Measurements from ENCODE around the gene TBL1Y. TPM values are rescaled to one million over a fixed set of nuclear protein-coding genes. Genes with fewer than 3 reads are reported as not detected.

TBL1Y gene
- total and polyA plus RNA-seq, 2 experiments from 2014 or later: 2.6 to 5.8 TPM

DNA sequence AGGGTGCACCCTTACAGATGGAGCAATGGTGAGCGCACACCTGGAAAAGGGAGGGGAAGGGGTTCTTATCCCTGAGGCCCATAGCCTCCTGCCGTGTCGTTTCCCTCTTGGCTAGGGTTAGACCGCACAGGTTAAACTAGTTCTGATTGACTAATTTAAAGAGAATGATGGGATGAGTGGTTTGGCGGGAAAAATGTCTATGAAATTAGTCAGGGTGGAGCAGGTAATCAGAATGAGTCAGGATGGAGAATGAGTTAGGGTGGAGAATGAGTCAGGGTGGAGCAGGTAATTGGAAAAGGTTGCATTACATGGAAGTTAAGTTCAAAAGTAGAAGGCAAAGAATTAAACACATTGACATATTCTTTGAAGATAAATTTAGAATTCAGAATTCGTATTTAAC, 196.7 kb downstream of the TBL1Y start:
- Histone ChIP-seq H3K36me3 (ENCODE audit: insufficient read depth) (no peaks in the 10 kb centered on the region), H2AFZ (no peak overlapping the region), H3K9me2 (ENCODE audit: insufficient read depth) (no peaks in the 10 kb centered on the region), H3K27ac (ENCODE audit: low read depth) (no peak overlapping the region), H4K20me1 (replicated peaks; ENCODE audit: insufficient read depth) (no peaks in the 10 kb centered on the region), H3K4me2 (no peak overlapping the region), H3K79me2 (replicated peaks; ENCODE audit: insufficient read depth) (no peaks in the 10 kb centered on the region), H3K4me3 (no peak overlapping the region), H3K4me1 (ENCODE audit: insufficient read depth) (no peaks in the 10 kb centered on the region), H3F3A (replicated peaks; ENCODE audit: low read depth) (no peaks in the 10 kb centered on the region), H3K27me3 (ENCODE audit: insufficient read depth) (no peaks in the 10 kb centered on the region)
- ATAC-seq: no peak
- Mint-ChIP-seq H3K9me3 (no peaks in the 10 kb centered on the region), H3K27ac (no peak overlapping the region), H3K27me3 (ENCODE audit: insufficient read depth, low read depth, poor library complexity) (peaks cover 3% of the 10 kb centered on the region), H3K4me1 (peaks cover 14% of the 10 kb centered on the region; the same call in 2 of the 3 replicates), H3K4me3 (no peak overlapping the region), H3K36me3 (ENCODE audit: low read depth) (no peaks in the 10 kb centered on the region; the same call in 2 of the 3 replicates)
- DNase-seq (ENCODE audit: low spot score): no peak
- TF ChIP-seq, protein P1, sequence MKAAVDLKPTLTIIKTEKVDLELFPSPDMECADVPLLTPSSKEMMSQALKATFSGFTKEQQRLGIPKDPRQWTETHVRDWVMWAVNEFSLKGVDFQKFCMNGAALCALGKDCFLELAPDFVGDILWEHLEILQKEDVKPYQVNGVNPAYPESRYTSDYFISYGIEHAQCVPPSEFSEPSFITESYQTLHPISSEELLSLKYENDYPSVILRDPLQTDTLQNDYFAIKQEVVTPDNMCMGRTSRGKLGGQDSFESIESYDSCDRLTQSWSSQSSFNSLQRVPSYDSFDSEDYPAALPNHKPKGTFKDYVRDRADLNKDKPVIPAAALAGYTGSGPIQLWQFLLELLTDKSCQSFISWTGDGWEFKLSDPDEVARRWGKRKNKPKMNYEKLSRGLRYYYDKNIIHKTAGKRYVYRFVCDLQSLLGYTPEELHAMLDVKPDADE (IDR thresholded peaks at IDR 0.05): no peak
- TF ChIP-seq EZH2phosphoT487 (IDR thresholded peaks at IDR 0.05; ENCODE audit: unreplicated experiment): no peak
- TF ChIP-seq, protein P2, sequence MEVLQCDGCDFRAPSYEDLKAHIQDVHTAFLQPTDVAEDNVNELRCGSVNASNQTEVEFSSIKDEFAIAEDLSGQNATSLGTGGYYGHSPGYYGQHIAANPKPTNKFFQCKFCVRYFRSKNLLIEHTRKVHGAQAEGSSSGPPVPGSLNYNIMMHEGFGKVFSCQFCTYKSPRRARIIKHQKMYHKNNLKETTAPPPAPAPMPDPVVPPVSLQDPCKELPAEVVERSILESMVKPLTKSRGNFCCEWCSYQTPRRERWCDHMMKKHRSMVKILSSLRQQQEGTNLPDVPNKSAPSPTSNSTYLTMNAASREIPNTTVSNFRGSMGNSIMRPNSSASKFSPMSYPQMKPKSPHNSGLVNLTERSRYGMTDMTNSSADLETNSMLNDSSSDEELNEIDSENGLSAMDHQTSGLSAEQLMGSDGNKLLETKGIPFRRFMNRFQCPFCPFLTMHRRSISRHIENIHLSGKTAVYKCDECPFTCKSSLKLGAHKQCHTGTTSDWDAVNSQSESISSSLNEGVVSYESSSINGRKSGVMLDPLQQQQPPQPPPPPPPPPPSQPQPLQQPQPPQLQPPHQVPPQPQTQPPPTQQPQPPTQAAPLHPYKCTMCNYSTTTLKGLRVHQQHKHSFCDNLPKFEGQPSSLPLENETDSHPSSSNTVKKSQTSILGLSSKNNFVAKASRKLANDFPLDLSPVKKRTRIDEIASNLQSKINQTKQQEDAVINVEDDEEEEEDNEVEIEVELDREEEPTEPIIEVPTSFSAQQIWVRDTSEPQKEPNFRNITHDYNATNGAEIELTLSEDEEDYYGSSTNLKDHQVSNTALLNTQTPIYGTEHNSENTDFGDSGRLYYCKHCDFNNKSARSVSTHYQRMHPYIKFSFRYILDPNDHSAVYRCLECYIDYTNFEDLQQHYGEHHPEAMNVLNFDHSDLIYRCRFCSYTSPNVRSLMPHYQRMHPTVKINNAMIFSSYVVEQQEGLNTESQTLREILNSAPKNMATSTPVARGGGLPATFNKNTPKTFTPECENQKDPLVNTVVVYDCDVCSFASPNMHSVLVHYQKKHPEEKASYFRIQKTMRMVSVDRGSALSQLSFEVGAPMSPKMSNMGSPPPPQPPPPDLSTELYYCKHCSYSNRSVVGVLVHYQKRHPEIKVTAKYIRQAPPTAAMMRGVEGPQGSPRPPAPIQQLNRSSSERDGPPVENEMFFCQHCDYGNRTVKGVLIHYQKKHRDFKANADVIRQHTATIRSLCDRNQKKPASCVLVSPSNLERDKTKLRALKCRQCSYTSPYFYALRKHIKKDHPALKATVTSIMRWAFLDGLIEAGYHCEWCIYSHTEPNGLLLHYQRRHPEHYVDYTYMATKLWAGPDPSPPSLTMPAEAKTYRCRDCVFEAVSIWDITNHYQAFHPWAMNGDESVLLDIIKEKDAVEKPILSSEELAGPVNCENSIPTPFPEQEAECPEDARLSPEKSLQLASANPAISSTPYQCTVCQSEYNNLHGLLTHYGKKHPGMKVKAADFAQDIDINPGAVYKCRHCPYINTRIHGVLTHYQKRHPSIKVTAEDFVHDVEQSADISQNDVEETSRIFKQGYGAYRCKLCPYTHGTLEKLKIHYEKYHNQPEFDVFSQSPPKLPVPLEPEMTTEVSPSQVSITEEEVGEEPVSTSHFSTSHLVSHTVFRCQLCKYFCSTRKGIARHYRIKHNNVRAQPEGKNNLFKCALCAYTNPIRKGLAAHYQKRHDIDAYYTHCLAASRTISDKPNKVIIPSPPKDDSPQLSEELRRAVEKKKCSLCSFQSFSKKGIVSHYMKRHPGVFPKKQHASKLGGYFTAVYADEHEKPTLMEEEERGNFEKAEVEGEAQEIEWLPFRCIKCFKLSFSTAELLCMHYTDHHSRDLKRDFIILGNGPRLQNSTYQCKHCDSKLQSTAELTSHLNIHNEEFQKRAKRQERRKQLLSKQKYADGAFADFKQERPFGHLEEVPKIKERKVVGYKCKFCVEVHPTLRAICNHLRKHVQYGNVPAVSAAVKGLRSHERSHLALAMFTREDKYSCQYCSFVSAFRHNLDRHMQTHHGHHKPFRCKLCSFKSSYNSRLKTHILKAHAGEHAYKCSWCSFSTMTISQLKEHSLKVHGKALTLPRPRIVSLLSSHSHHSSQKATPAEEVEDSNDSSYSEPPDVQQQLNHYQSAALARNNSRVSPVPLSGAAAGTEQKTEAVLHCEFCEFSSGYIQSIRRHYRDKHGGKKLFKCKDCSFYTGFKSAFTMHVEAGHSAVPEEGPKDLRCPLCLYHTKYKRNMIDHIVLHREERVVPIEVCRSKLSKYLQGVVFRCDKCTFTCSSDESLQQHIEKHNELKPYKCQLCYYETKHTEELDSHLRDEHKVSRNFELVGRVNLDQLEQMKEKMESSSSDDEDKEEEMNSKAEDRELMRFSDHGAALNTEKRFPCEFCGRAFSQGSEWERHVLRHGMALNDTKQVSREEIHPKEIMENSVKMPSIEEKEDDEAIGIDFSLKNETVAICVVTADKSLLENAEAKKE (CRISPR knock-in tag; IDR thresholded peaks at IDR 0.05): no peak
- no peak for TF ChIP-seq CREB1 (CRISPR knock-in tag; IDR thresholded peaks at IDR 0.05; ENCODE audit: low read depth)
- no peak for TF ChIP-seq NANOG (IDR thresholded peaks at IDR 0.05; ENCODE audit: borderline replicate concordance)
- TF ChIP-seq JUNB (IDR thresholded peaks at IDR 0.05; ENCODE audit: unreplicated experiment): no peak
- TF ChIP-seq, protein P3, sequence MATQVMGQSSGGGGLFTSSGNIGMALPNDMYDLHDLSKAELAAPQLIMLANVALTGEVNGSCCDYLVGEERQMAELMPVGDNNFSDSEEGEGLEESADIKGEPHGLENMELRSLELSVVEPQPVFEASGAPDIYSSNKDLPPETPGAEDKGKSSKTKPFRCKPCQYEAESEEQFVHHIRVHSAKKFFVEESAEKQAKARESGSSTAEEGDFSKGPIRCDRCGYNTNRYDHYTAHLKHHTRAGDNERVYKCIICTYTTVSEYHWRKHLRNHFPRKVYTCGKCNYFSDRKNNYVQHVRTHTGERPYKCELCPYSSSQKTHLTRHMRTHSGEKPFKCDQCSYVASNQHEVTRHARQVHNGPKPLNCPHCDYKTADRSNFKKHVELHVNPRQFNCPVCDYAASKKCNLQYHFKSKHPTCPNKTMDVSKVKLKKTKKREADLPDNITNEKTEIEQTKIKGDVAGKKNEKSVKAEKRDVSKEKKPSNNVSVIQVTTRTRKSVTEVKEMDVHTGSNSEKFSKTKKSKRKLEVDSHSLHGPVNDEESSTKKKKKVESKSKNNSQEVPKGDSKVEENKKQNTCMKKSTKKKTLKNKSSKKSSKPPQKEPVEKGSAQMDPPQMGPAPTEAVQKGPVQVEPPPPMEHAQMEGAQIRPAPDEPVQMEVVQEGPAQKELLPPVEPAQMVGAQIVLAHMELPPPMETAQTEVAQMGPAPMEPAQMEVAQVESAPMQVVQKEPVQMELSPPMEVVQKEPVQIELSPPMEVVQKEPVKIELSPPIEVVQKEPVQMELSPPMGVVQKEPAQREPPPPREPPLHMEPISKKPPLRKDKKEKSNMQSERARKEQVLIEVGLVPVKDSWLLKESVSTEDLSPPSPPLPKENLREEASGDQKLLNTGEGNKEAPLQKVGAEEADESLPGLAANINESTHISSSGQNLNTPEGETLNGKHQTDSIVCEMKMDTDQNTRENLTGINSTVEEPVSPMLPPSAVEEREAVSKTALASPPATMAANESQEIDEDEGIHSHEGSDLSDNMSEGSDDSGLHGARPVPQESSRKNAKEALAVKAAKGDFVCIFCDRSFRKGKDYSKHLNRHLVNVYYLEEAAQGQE (IDR thresholded peaks at IDR 0.05; ENCODE audit: unreplicated experiment): no peak
- no peak for TF ChIP-seq STAT1 (IDR thresholded peaks at IDR 0.05; ENCODE audit: unreplicated experiment)
- TF ChIP-seq ZNF331 (CRISPR knock-in tag; IDR thresholded peaks at IDR 0.05; ENCODE audit: low read depth): no peak
- TF ChIP-seq ZNF114 (CRISPR knock-in tag; IDR thresholded peaks at IDR 0.05): no peak
- TF ChIP-seq, protein P4, sequence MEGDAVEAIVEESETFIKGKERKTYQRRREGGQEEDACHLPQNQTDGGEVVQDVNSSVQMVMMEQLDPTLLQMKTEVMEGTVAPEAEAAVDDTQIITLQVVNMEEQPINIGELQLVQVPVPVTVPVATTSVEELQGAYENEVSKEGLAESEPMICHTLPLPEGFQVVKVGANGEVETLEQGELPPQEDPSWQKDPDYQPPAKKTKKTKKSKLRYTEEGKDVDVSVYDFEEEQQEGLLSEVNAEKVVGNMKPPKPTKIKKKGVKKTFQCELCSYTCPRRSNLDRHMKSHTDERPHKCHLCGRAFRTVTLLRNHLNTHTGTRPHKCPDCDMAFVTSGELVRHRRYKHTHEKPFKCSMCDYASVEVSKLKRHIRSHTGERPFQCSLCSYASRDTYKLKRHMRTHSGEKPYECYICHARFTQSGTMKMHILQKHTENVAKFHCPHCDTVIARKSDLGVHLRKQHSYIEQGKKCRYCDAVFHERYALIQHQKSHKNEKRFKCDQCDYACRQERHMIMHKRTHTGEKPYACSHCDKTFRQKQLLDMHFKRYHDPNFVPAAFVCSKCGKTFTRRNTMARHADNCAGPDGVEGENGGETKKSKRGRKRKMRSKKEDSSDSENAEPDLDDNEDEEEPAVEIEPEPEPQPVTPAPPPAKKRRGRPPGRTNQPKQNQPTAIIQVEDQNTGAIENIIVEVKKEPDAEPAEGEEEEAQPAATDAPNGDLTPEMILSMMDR (conservative IDR thresholded peaks at IDR 0.05; ENCODE audit: low read depth in 2 of 2): no peak
- TF ChIP-seq EZH2 (IDR thresholded peaks at IDR 0.05; ENCODE audit: low read depth, unreplicated experiment): no peak
- no peak for TF ChIP-seq POLR2AphosphoS5 (IDR thresholded peaks at IDR 0.05; ENCODE audit: low read depth)

All from GM23338 (cell line).